Activated CD4-positive, alpha-beta T cell treated with anti-CD3 and anti-CD28 coated beads, Interleukin-2, Interleukin-6, amounts not matched to agents 100 ng/mL and 50 ng/mL, durations not matched to agents 16 hours and 8 hours (primary cell): Measurements from ENCODE around the gene MYT1.

Experiments
- DNase-seq: peaks from one replicate; pipeline ENCODE4 v3.0.0-alpha.2; 2020

The MYT1 gene

GRCh38 chr20:64140061-64140931 is 24.0 kb upstream of the MYT1 start:
- no peak for DNase-seq

DNA sequence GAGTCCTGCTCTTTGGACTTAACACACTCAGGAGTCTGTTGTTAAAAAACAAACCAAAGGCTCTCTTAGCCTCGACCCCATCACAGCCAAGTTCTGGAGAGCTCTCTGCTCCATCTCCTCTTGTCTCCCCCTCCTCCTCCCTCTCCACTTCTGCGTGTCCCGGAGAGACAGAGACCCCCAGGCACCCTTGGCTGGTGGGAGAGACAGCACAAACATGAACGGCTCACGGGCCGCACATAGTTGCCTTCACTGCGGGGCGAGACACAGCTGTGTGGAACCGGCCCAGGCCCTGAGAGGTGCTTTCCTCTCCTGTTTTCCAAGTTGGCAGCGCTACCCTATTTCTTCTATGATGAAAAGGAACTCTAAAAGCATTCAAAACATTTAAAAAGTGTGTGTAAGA is 23.3 kb upstream of the MYT1 start:
- no peak for DNase-seq

DNA sequence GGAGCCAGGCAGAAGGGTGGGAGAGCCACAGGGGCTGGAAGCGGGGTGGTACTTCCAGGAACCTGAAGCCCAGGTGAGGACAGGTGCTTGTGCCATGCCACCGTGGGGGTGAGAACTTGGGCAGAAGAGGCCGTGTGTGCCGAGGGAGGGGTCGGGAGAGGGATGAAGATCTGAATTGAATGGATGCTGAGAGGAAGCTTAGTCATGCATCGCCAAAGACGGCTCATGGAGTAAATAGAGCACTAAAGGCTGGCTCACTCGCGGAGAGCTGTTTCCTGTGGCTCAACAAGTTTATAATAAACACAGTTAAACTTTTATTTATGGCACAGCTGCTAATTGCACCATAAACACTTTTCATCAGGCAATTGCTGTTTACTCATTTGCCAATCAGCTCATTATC is 21.7 kb upstream of the MYT1 start:
- DNase-seq: no peak

GRCh38 chr20:64143018-64143801 is 21.0 kb upstream of the MYT1 start:
- DNase-seq: no peak

DNA sequence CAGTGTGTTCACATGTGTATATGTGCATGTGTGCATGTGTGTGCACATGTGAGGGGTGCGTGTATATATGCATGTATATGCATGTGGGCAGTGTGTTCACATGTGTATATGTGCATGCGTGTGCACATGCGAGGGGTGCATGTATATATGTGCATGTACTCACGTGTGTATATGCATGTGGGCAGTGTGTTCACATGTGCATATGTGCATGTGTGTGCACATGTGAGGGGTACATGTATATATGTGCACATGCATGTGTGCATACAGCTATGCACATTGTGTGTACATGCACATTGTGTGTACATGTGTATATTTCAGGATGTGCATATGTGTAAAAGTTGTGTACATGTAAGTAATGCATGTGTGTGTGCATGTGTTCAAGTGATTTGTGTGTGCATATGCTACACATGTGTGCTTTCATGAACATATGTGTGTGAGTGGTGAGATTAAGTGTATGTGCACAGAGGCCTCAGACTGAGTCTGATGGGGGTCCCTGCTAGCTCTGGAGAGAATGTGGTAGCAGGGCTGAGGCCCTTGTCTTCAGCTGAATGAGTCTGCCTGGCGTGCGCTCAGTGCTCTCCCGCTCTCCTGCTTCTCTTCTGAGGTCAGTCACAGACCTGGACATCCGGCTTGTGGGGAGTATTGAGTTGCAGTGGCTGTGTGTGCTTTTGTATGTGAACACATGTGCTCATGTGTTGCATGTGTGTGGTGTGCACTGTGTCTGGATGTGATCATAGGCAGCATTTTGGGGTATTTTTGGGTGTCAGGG is 19.9 kb upstream of the MYT1 start:
- DNase-seq: no peak

DNA sequence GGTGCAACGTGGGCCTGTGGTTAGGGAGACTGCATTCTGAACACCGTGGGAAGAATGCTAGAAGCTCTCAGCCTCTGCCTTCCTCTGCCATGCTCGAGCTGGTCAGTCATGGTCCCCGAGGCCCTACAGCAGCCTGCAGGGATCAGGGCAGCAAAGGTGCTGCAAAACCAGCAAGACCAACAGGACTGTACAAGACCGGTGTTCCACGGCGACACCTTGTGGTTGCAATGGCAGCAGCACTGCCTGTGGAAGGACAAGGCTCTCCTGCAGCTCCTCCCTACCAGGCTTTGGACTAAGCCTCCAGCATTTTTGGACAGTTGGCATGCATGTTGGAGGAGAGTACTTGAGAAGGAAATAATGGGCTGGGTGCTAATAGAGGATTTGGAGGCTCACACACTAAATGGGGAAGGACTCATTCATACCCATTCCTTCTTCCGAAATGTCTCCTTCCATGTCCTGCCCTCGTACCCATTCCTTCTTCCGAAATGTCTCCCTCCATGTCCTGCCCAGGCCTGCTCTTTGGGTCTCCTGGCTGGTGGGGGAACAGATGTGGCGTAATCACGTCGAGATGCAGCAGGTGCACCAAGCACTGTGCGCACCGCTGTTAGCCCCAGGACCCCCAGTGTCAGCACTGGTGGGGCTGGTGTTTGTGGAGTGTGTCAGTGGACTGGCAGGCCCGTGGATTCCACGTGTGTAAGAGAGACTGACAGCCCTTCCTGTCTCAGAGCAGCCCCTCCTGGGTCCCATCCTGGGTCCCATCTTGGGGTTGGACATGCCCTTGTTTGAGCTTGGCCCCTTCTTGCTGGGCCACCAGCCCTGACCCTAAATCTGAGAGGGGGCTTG is 18.6 kb upstream of the MYT1 start:
- no peak for DNase-seq

DNA sequence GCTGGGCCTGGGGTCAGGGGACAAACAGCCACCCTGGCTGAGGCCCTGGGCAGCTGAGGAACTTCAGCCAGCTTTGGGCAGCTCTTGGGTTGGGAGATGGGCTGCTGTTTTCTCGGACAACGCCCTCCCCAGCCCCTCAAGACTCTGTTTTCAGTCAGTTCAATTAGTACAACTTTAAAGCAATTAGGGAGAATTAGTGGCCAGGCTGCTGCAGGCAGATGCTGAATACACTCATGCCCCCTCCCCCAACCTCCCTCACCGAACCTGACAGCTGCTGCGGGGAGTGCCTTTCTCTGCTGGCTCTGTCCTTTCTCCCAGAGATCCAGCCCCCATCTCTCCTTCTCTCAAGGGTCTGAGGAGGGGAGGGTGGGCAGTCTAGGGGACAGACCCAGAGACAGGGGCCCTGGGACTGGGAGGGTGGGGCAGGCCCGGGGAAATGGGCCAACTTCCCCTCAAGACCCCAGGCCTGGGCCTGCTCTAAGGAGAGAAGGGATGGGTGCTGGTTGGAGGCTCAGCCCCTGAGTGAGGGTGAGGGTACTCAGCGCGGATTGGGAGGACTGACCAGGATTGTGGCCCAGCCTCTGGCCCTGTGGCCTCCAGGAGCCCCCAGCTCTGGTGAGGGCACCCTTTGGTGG is 17.8 kb upstream of the MYT1 start:
- DNase-seq: no peak

GRCh38 chr20:64146936-64147477 is 17.2 kb upstream of the MYT1 start:
- DNase-seq: no peak

GRCh38 chr20:64148581-64148980 is 15.7 kb upstream of the MYT1 start:
- no peak for DNase-seq

DNA sequence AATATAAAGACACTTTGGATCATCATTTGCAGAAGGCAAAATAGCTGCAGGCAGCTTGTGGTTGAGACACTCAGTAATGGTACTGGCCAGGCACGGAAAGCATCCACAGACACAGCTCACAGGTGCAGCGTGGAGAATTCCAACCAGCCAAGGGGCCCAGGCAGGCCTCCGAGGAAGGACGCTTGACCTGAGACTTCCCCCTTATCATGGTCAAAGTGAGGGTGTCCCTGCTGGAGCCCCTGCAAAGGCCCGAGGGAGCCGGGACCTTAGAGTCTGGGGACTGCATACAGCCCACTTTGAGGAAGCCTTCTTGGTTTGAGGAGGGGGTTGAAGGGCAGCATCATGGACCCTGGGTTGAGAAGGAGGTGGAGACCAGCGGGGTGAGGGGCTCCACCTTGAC is 15.1 kb upstream of the MYT1 start:
- DNase-seq: no peak

- DNase-seq: no peak
These were observed 14.3 kb upstream of the MYT1 start for GRCh38 chr20:64149809-64150560.

- DNase-seq: no peak
These were observed 13.3 kb upstream of the MYT1 start for GRCh38 chr20:64150756-64151632.

DNA sequence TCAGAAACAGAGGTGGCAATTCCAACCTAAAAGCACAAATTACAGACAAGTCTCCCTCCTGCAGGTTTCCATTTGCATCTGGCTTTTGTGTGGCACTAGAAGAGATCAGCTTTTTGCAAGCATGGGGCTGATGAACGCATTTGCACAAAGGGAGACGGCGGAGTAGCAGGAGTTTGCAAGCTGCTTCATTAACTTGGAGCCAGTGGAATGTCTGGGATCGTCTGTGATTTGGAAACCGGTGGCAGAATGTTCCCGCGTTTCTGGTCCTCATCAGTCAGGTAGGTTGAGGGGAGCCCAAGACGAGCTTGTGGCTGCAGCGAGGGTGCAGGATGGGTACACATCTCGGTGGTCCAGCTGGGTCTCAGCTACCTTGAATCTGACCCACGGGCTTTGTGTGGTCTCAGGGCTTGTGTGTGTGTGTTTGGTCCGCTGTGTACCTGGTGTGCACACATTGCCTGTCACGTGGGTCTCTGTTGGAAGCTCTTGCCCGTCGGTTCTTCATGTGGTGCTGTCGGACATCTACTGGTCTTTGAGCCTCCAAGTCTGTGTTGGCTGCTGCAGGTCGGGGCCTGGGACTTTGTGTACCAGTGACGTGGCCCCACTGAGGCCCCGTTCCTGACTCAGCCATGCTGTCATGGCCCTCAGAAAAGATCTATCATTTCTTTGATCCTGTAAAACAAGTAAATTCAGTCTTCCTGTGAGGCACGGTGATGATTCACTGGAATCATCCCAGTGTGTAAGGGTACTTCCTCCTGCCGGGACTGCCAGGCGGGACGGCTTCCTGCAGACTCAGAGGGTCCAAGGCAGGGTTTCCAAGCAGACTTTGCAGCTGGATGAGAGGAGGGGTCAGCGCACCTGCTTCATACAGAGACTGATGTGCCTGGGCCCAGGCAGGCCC is 12.4 kb upstream of the MYT1 start:
- no peak for DNase-seq

DNA sequence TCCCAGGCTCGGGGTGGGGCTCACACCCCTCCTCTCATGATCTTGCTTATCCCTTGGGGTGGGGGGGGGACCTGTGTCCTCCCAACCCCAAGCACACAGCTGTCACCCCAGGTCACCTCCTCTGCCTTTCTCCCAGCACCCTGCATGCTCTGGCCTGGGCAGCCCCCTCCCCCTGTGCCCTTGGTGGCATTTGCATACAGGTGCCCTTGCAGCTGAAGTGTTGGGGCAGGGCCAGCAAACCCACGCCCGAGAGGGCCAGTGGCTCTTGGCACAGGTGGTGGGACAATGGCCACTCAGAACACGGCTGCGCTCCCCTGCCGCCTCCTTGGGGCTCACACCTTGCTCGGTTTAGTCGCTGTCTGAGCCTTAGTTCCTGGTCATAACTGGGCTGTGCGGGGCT is 11.3 kb upstream of the MYT1 start:
- no peak for DNase-seq

DNA sequence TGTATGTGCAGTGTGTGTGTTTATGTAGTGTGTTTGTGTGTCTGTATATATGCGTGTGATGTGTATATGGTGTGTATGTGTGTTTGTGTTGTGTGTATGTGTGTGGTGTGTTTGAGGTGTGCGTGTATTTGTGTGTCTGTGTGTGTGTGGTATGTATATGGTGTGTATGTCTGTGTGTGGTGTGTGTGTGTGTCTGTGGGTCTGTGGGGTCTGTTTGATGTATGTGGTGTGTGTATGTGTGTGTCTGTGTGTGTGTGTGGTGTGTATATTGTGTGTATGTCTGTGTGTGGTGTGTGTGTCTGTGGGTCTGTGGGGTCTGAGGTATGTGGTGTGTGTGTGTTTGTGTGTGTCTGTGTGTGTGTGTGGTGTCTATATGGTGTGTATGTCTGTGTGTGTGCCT is 10.8 kb upstream of the MYT1 start:
- DNase-seq: no peak

DNA sequence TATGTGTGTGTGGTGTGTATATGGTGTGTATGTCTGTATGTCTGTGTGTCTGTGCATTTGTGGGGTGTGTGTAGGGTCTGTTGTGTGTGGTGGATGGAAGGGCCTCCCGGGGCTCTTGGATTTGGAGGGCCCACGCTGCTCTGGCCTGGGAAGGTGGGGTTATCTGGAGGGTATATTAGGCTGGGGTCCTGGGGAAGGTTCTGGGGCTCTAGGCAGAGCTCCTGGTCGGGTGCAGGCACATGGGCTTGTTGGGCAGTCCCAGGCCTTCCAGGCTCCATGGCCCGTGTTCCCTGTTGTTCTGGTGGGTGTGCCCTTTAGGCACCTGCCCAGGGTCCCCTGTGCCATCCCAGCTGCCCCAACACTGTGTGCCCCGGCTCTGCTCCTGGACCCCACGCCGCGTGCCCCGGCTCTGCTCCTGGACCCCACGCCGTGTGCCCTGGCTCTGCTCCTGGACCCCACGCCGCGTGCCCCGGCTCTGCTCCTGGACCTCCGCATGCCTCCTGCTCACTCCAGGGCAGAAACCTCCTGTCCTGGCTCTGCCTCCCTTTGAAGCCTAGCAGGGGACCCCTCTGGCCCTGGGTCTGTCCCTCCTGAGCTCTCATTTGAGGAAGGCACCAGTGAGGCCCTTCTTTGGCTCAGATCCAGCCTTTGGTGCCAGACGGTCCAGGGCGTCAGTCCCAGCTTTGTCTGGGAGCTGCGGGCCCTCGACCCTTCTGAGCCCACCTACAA is 10.2 kb upstream of the MYT1 start:
- no peak for DNase-seq

GRCh38 chr20:64154590-64155257 is 9.5 kb upstream of the MYT1 start:
- no peak for DNase-seq
